ENCODE results near the gene BEST1.

- TF ChIP-seq CTCF (conservative IDR thresholded peaks at IDR 0.05), result no peak
- TF ChIP-seq ZFX (IDR thresholded peaks at IDR 0.05), result no peak
Observed at GRCh38 chr11:61974766-61975631, 24.8 kb downstream of the BEST1 start.

All from C4-2B (cell line).